HepG2 (cell line): Measurements from ENCODE around the gene DNPH1. TPM values are rescaled to one million over a fixed set of nuclear protein-coding genes. Genes with fewer than 3 reads are reported as not detected.

ENCODE experiments used
- CEBPG ChIP-seq: IDR thresholded peaks from 2 replicates; pipeline ENCODE4 v1.6.1; 2016
- DNMT1 ChIP-seq: sonication (generic); formaldehyde crosslinking; IDR thresholded peaks from 2 replicates; pipeline ENCODE4 v1.5.1; 2020; ENCODE audit warnings: mild to moderate bottlenecking, missing genetic modification reagents
- EHMT2 ChIP-seq: fragments of 200-600 bp; sonication (generic); IDR thresholded peaks from 2 replicates; pipeline ENCODE4 v1.7.0; 2017; ENCODE audit warnings: antibody characterized with exemption, low read depth, low read length, borderline replicate concordance
- HMG20A ChIP-seq: IDR thresholded peaks from 2 replicates; pipeline ENCODE4 v1.6.1; 2016; ENCODE audit warnings: borderline replicate concordance
- IRF1 ChIP-seq: sonication (generic); formaldehyde crosslinking; IDR thresholded peaks from 2 replicates; pipeline ENCODE4 v1.4.0; 2020; ENCODE audit warnings: low read depth, mild to moderate bottlenecking, missing genetic modification reagents
- NFIC ChIP-seq: IDR thresholded peaks from 2 replicates; pipeline ENCODE4 v1.6.1; 2012; ENCODE audit warnings: mild to moderate bottlenecking, low read length, inconsistent platforms
- PRPF4 ChIP-seq: fragments of 200-400 bp; formaldehyde crosslinking; IDR thresholded peaks from 2 replicates; pipeline ENCODE4 v1.6.1; 2016; ENCODE audit warnings: low read length, low read depth; ENCODE audit not compliant: poor library complexity, severe bottlenecking
- RBFOX2 ChIP-seq: fragments of 200-400 bp; formaldehyde crosslinking; IDR thresholded peaks from 2 replicates; pipeline ENCODE4 v1.6.1; 2017; ENCODE audit warnings: low read depth, mild to moderate bottlenecking, low read length
- SOX5 ChIP-seq: IDR thresholded peaks from 2 replicates; pipeline ENCODE4 v1.6.1; 2016; ENCODE audit warnings: borderline replicate concordance
- STAT5B ChIP-seq: sonication (generic); formaldehyde crosslinking; IDR thresholded peaks from 2 replicates; pipeline ENCODE4 v1.4.0; 2020; ENCODE audit warnings: missing genetic modification reagents
- TBX2 ChIP-seq: sonication (generic); formaldehyde crosslinking; IDR thresholded peaks from 2 replicates; pipeline ENCODE4 v1.5.0; 2020; ENCODE audit warnings: missing genetic modification reagents, mild to moderate bottlenecking, borderline replicate concordance
- THAP11 ChIP-seq: IDR thresholded peaks from 2 replicates; pipeline ENCODE4 v1.6.1; 2016; ENCODE audit warnings: missing biosample characterization, missing genetic modification reagents
- XBP1 ChIP-seq: sonication (generic); formaldehyde crosslinking; IDR thresholded peaks from 2 replicates; pipeline ENCODE4 v1.5.0; 2020; ENCODE audit warnings: missing genetic modification reagents
- ZBTB25 ChIP-seq: IDR thresholded peaks from 2 replicates; pipeline ENCODE4 v1.6.1; 2018; ENCODE audit warnings: missing genetic modification reagents
- ZNF142 ChIP-seq: sonication (generic); formaldehyde crosslinking; IDR thresholded peaks from 2 replicates; pipeline ENCODE4 v1.4.0; 2020; ENCODE audit warnings: missing genetic modification reagents
- ZNF501 ChIP-seq: sonication (generic); formaldehyde crosslinking; IDR thresholded peaks from 2 replicates; pipeline ENCODE4 v1.5.1; 2020; ENCODE audit warnings: mild to moderate bottlenecking, moderate library complexity, missing genetic modification reagents
- polyA plus RNA-seq, 8 experiments: library from polyadenylated mRNA; depleted of rRNA in 3 of 8; stranded (reverse) in 7 of 8; unstranded in 1 of 8; fragments of >200 nt; fragmentation: Illumina TruSeq in 4 of 8; extraction: Trizol in 4 of 8; gene quantifications; 2 replicates each; pipeline versions ENCODE4 v1.2.1 to v1.2.3, GENCODE V29; 2011 to 2016; ENCODE audit warnings: low read depth in 4 of 8, missing spikeins in 1 of 8, mixed read lengths in 1 of 8; ENCODE audit not compliant: insufficient read depth in 1 of 8
- total RNA-seq, 5 experiments: library from RNA; depleted of rRNA; stranded (reverse); fragments of >200 nt; fragmentation: Illumina TruSeq; extraction: Trizol; gene quantifications; 2 replicates each; pipeline ENCODE4 v1.2.3, GENCODE V29; 2016; ENCODE audit warnings: low read depth in 1 of 5
- TF ChIP-seq, protein P1 (sequence below): sonication (generic); formaldehyde crosslinking; IDR thresholded peaks from 2 replicates; pipeline ENCODE4 v1.4.0; 2020; ENCODE audit warnings: missing genetic modification reagents; ENCODE audit errors: not compliant biosample characterization
- TF ChIP-seq, protein P2 (sequence below): sonication (generic); formaldehyde crosslinking; IDR thresholded peaks from 2 replicates; pipeline ENCODE4 v1.5.0; 2020; ENCODE audit warnings: mild to moderate bottlenecking, missing genetic modification reagents

Gene DNPH1
- total and polyA plus RNA-seq, 2 of the 13 experiments (the other 11 are each of a cell fraction or from before 2014, with no cell fraction given) = 56.5 to 75.1 TPM

DNA sequence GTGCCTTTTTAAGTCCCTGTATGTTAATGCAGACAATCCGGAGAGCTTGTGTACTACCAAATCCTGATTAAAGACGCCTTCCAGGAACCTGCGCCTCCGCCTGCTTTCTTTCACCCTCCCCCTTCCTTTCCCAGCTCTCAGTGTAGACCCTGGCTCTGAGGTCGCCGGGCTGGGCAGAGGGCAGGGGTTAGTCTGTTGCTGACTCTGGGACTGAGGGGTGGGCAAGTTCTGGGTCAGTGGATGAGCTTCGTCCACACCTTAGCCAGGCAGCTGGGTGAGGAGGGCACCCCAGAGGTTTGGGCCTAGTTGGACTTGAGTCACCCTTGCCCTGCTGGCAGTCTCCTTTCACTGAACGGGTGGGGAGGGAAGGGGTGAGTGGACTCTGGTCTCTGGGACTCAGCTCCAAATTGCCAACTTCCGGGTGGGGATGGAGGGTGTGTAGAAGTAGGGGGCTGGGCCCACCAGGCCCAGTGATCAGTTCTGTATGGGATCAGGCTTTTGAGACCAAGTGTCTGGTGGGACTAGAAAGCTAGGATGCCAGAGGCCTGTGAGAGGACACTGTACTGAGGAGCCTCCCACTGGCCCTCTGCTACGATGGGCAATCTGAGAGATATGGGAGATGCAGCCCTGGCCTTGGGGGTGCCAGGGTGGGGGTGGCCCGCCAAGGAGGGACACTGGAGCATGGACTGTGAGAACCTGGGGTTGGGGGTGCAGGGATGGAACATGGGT lies 47.5 kb upstream of the DNPH1 start (continued):
- TF ChIP-seq THAP11 (CRISPR knock-in tag) (peak; percentile 46; the same call in 1 of the 2 replicates), ZNF501 (CRISPR knock-in tag) (peak; percentile 61; the same call in 1 of the 2 replicates), CEBPG (CRISPR knock-in tag) (no peak), EHMT2 (no peak), NFIC (no peak), TBX2 (peak; percentile 73), SOX5 (CRISPR knock-in tag) (0 out of 2 replicates have a peak, but pooled peaks have one; percentile 43), STAT5B (no peak), IRF1 (CRISPR knock-in tag) (peak; percentile 45; the same call in 1 of the 2 replicates), DNMT1 (CRISPR knock-in tag) (no peak), RBFOX2 (no peak), HMG20A (CRISPR knock-in tag) (0 out of 2 replicates have a peak, but pooled peaks have one; percentile 34), ZBTB25 (CRISPR knock-in tag) (peak; percentile 65; the same call in 1 of the 2 replicates), ZNF142 (CRISPR knock-in tag) (no peak), XBP1 (CRISPR knock-in tag) (no peak), PRPF4 (no peak)
- TF ChIP-seq, protein P1, sequence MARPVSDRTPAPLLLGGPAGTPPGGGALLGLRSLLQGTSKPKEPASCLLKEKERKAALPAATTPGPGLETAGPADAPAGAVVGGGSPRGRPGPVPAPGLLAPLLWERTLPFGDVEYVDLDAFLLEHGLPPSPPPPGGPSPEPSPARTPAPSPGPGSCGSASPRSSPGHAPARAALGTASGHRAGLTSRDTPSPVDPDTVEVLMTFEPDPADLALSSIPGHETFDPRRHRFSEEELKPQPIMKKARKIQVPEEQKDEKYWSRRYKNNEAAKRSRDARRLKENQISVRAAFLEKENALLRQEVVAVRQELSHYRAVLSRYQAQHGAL = no peak
- TF ChIP-seq, protein P2, sequence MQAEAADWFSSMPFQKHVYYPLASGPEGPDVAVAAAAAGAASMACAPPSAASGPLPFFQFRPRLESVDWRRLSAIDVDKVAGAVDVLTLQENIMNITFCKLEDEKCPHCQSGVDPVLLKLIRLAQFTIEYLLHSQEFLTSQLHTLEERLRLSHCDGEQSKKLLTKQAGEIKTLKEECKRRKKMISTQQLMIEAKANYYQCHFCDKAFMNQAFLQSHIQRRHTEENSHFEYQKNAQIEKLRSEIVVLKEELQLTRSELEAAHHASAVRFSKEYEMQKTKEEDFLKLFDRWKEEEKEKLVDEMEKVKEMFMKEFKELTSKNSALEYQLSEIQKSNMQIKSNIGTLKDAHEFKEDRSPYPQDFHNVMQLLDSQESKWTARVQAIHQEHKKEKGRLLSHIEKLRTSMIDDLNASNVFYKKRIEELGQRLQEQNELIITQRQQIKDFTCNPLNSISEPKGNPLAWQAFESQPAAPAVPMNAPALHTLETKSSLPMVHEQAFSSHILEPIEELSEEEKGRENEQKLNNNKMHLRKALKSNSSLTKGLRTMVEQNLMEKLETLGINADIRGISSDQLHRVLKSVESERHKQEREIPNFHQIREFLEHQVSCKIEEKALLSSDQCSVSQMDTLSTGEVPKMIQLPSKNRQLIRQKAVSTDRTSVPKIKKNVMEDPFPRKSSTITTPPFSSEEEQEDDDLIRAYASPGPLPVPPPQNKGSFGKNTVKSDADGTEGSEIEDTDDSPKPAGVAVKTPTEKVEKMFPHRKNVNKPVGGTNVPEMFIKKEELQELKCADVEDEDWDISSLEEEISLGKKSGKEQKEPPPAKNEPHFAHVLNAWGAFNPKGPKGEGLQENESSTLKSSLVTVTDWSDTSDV (CRISPR knock-in tag) = 0 out of 2 replicates have a peak, but pooled peaks have one; percentile 19
